Iris pigment epithelial cell (primary cell): ENCODE results near the gene PLCH1.
"Not testable (repeated sequence)": the region's sequence is repeated elsewhere in the genome, so short reads cannot be mapped to it uniquely, and the experiment has no call there.

Source experiments
- DNase-seq: peaks from one replicate; pipeline ENCODE4 v3.0.0-alpha.2; 2011; ENCODE audit warnings: low read depth

Gene PLCH1

GRCh38 chr3:155420881-155421486 lies 323.9 kb downstream of the PLCH1 start:
- no peak for DNase-seq

- DNase-seq = no peak
Measured at GRCh38 chr3:155420406-155420805, 324.5 kb downstream of the PLCH1 start.

- DNase-seq = no peak
Measured at GRCh38 chr3:155418407-155418806, 326.5 kb downstream of the PLCH1 start.

- DNase-seq = no peak
Measured at GRCh38 chr3:155417119-155417517, 327.8 kb downstream of the PLCH1 start.

GRCh38 chr3:155416500-155417118 lies 328.3 kb downstream of the PLCH1 start:
- peak; percentile 56 for DNase-seq

GRCh38 chr3:155412904-155413303 lies 332.0 kb downstream of the PLCH1 start:
- DNase-seq = no peak

GRCh38 chr3:155411500-155412223 lies 333.2 kb downstream of the PLCH1 start:
- DNase-seq = no peak

- no peak for DNase-seq
Measured at GRCh38 chr3:155409336-155409735, 335.5 kb downstream of the PLCH1 start.

GRCh38 chr3:155407971-155408370 lies 336.9 kb downstream of the PLCH1 start:
- no peak for DNase-seq

GRCh38 chr3:155407331-155407730 lies 337.5 kb downstream of the PLCH1 start:
- no peak for DNase-seq

- DNase-seq = no peak
Measured at GRCh38 chr3:155404486-155404885, 340.4 kb downstream of the PLCH1 start.

- DNase-seq = no peak
Measured at GRCh38 chr3:155402656-155403055, 342.2 kb downstream of the PLCH1 start.

- no peak for DNase-seq
Measured at GRCh38 chr3:155398046-155398445, 346.8 kb downstream of the PLCH1 start.

- not testable (repeated sequence) for DNase-seq
Measured at GRCh38 chr3:155394896-155395295, 350.0 kb downstream of the PLCH1 start.

GRCh38 chr3:155394240-155394639 lies 350.6 kb downstream of the PLCH1 start:
- no peak for DNase-seq

GRCh38 chr3:155393316-155393715 lies 351.6 kb downstream of the PLCH1 start:
- DNase-seq = no peak

- DNase-seq = no peak
Measured at GRCh38 chr3:155392138-155392537, 352.7 kb downstream of the PLCH1 start.

GRCh38 chr3:155391551-155391958 lies 353.3 kb downstream of the PLCH1 start:
- peak; percentile 46 for DNase-seq

- peak; percentile 43 for DNase-seq
Measured at GRCh38 chr3:155391104-155391503, 353.8 kb downstream of the PLCH1 start.

GRCh38 chr3:155390351-155390750 lies 354.5 kb downstream of the PLCH1 start:
- no peak for DNase-seq

GRCh38 chr3:155388417-155388816 lies 356.5 kb downstream of the PLCH1 start:
- no peak for DNase-seq

GRCh38 chr3:155387571-155387970 lies 357.3 kb downstream of the PLCH1 start:
- DNase-seq = no peak

- no peak for DNase-seq
Measured at GRCh38 chr3:155386919-155387318, 358.0 kb downstream of the PLCH1 start.
